IPS-18c (cell line): Measurements from ENCODE around the gene LYZL4.

ENCODE experiments used
- H3K4me3 ChIP-seq: 2 replicates; pipeline ENCODE4 v1.7.0; 2013; ENCODE audit warnings: low read depth, mild to moderate bottlenecking, low read length, moderate library complexity; ENCODE audit not compliant: insufficient read depth
- H3K9me3 ChIP-seq: one replicate; pipeline ENCODE4 v1.6.1; 2013; ENCODE audit warnings: mild to moderate bottlenecking, low read length, moderate library complexity; ENCODE audit not compliant: control insufficient read depth, insufficient read depth

LYZL4 gene

GRCh38 chr3:42434777-42435380 lies 24.5 kb upstream of the LYZL4 start:
- H3K9me3 ChIP-seq: no peaks in the 10 kb centered on the region
- no peak overlapping the region for H3K4me3 ChIP-seq

DNA sequence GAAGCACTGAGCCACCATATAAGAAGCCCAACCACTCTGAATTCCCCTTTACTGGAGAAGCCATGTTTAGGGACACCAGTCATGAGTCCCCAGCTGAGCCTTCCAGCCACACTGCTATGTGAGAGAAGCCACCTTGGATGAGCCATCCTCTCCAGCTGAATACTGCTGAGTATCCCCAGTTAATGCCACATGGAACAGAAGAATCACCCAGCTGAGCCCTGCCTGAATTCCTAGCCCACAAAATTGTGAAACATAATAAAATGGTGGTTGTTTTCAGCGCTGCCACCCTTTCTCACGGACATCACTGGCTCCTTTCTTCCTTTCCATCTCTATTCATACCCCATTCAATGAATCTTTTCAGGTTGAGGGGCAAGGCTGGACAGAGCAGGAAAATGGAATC lies 22.1 kb upstream of the LYZL4 start:
- Histone ChIP-seq H3K9me3 (no peaks in the 10 kb centered on the region), H3K4me3 (no peak overlapping the region)

DNA sequence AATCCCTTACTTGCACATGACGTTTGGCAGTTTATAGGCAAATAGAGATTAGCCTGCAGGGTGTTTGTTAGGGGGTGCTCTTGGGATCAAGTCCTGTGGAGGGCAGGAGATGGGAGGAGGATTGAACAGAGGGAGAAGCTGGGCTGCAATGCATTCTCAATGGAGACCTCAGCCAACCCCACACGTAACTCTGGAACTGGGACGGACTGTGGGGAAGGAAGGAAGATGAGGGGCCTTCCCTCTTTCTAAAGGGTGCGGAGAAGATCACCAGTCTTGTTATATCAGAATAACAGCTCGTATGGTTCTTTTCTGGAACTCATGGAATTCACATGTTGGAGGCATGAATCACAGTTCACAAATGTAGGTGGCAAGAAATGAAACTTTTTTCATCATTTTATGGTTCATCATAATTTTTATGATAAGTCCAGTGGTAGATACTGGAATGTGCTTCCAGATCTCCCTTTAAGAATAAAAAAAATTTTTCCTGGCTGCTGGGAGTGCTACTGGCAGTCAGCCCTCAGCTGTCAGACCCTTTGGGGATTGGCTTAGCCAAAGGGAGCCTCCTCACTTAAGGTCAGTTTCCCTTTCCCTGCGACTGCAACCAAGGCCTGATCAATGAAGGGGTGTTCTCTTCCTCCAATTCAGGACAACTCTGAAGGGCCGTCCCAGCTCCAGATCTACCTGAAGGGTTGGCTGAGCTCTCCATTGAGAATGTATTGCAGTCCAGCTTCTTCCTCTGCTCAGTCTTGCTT lies 20.5 kb upstream of the LYZL4 start:
- no peaks in the 10 kb centered on the region for H3K9me3 ChIP-seq

GRCh38 chr3:42428830-42429229 lies 18.4 kb upstream of the LYZL4 start:
- Histone ChIP-seq H3K4me3 (no peak overlapping the region), H3K9me3 (no peaks in the 10 kb centered on the region)

More for the DNA sequence above, 20.5 kb upstream of the LYZL4 start:
- H3K4me3 ChIP-seq: no peak overlapping the region

DNA sequence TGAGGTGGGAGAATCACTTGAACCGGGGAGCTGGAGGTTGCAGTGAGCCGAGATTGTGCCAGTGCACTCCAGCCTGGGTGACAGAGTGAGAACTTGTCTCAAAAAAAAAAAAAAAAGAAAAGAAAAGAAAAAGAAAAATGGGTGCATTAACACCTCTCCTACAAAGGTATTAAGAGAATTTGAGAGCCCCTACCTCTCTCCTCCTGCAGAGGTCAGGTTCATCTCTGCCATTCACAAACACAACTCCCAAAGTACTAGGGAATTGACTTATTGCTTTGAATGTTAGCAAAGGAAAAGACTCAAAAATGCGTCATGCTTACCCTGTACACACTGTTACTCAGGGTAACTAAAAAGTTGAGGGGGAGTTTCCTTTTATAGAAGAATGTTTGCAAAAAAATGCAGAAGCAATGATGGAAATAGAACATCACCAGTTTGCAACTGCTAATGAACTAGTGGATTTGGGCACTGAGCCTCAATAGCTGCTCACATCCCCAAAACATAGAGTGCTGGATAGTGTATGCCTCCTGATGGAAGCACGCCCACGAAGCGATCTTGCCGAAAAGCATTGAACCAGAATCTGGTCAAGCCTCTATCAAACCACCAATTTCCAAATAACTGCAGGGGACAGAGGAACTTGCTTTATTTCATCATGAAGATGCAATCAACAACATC lies 15.5 kb upstream of the LYZL4 start:
- H3K9me3 ChIP-seq: no peaks in the 10 kb centered on the region
- no peak overlapping the region for H3K4me3 ChIP-seq

GRCh38 chr3:42424911-42425310 lies 14.5 kb upstream of the LYZL4 start:
- Histone ChIP-seq H3K4me3 (no peak overlapping the region), H3K9me3 (no peaks in the 10 kb centered on the region)

- no peak overlapping the region for H3K4me3 ChIP-seq
- no peaks in the 10 kb centered on the region for H3K9me3 ChIP-seq
Measured at GRCh38 chr3:42421818-42422796, 11.7 kb upstream of the LYZL4 start.

DNA sequence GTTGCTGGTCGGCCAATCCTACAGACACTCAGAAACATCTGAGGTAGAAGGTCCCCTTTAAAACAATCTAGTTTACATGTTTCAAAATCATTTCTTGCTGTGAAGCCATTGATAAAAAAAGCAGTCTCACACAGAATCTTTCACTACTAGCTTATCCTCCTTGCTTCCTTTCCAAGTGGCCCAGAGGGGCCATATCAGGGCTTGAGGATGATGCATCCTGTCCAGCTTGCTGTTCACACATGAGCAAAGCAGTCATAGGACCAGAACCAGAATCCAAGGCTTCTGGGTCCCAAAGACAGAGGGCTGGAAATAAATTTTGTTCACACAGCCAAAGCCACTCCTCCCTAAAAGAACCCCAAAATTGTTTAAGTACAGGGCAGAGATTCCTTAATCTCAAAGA lies 9.2 kb upstream of the LYZL4 start:
- no peaks in the 10 kb centered on the region for H3K9me3 ChIP-seq
- no peak overlapping the region for H3K4me3 ChIP-seq

DNA sequence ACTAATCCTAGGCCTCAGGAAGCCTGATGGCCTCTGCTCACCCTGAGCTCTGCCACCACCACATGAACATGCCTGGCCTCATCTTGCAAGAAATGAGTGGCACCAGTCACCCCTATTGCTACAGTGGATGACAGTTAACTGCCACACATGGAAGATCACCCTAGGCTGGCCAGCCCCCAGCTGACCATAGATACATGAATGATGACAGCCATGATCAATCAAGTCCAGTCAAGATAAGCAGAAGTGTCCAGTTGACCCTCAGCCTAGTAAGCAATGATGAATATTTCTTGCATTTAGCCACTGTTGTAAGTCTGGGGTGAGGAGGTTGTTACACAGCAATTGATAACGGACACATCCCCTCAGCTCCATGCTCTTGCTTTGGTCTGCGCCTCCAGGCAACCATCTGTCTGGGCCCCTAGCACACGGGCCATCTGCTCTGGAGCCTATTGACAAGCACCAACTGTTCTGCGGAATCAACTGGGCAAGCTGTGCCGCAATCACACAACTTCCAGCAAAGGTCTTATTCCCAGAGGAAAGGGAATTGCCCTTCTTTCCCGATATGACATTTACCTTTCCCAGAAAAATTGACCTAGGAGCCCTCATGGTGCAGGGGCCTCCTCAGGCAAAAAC lies 2.2 kb upstream of the LYZL4 start:
- H3K9me3 ChIP-seq: no peaks in the 10 kb centered on the region
- H3K4me3 ChIP-seq: no peak overlapping the region

- H3K9me3 ChIP-seq: no peaks in the 10 kb centered on the region
- H3K4me3 ChIP-seq: no peak overlapping the region
Measured at GRCh38 chr3:42411429-42411828, 1.0 kb upstream of the LYZL4 start.

DNA sequence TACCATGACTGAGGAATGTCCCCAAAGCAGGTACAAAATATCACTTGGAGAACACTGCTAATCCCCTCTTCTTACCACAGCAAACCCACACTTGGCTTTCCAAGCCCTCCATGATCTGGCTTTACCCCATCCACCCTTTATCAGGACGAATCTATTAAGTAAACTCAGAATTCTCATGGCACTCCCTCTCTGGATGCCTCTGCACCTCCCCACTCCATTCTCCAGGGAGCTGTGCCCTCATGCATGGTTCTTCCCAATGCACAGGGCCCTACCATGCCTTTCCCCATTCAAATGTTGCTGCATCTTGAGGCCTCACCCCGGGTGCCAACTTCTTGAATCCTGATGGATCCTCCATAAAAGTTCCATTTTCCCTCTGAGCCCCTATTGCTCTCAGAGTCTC lies 2.3 kb downstream of the LYZL4 start:
- Histone ChIP-seq H3K4me3 (no peak overlapping the region), H3K9me3 (no peaks in the 10 kb centered on the region)

GRCh38 chr3:42406727-42407450 lies 3.5 kb downstream of the LYZL4 start:
- H3K9me3 ChIP-seq: no peaks in the 10 kb centered on the region

DNA sequence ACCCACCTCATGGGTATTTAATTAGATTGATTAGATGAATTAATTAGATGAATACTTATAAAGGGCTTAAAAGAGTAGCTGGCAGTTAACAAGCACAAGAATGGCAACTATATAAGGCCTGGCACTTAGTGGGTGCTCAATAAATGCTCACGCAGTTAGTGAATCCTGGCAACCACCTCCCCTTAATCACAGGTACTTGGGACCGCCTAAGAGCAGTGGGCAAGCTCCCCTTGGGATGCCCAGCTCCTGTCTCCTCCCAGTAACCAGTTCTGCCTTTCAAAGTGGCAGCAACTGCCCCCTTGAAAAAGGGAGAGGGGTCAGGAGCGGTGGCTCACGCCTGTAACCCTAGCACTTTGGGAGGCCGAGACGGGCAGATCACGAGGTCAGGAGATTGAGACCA lies 4.6 kb downstream of the LYZL4 start:
- Histone ChIP-seq H3K9me3 (no peaks in the 10 kb centered on the region), H3K4me3 (no peak overlapping the region)

More at GRCh38 chr3:42406727-42407450, 3.5 kb downstream of the LYZL4 start:
- no peak overlapping the region for H3K4me3 ChIP-seq

GRCh38 chr3:42403737-42404136 lies 6.7 kb downstream of the LYZL4 start:
- Histone ChIP-seq H3K9me3 (no peaks in the 10 kb centered on the region), H3K4me3 (no peak overlapping the region)

GRCh38 chr3:42402394-42403096 lies 7.9 kb downstream of the LYZL4 start:
- H3K9me3 ChIP-seq: no peaks in the 10 kb centered on the region

GRCh38 chr3:42398080-42398479 lies 12.3 kb downstream of the LYZL4 start:
- Histone ChIP-seq H3K9me3 (no peaks in the 10 kb centered on the region), H3K4me3 (no peak overlapping the region)

More at GRCh38 chr3:42402394-42403096, 7.9 kb downstream of the LYZL4 start:
- no peak overlapping the region for H3K4me3 ChIP-seq
